GM18526 (cell line): ENCODE data around the gene MXRA8.

Experiments used
- POLR2A ChIP-seq: IDR thresholded peaks from 3 replicates; pipeline ENCODE4 v1.6.1; 2011; ENCODE audit not compliant: insufficient read length; ENCODE audit errors: extremely low read depth

Gene MXRA8

DNA sequence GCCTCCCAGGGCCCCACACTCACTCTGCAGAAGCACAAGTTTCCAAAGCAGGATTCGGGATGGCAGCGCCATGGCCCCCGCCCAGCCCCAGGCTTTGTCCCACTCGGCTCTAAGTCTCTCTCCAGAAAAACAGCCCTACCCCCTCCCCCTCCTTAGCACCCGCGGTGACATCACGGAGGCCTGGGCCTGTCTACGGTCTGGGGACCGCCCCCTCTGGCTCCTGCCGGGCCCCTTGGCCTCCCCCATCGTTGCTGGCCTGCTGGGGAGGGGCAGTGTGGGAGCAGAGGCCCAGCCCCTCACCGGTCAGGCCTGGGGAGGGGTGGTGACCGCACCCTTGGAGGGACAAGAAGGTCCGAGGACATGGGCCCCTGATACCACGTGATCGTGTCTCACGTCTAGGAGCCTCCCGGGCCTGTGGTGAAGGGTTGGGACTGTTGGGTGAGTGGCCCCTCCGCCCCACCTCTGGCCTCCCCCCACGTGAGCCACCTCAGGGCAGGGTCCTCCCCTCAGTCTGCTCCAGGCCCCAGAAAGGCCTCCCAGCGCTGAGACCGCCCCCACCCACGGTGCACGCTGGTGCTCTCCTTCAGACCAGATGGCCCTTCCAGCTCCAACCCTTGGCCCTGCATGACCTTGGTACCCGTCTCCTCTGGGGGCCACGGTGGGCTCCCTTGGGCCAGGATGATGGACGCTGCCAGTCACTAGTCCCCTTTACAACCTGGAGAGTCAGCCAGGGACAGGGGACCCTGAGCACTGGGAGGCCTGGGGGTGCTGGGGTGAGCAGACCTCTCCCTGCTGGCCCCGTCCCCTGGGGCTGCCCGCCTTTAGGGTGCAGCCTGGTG, at the start of gene MXRA8:
MXRA8 (minus strand) TSS at position 123 of the 839 bp plus-strand sequence; CDS start at position 72, 51 bp downstream.
- TF ChIP-seq POLR2A, result no peak

- TF ChIP-seq POLR2A, result no peak
These were observed 49.4 kb upstream of the MXRA8 start for GRCh38 chr1:1407636-1408318.

DNA sequence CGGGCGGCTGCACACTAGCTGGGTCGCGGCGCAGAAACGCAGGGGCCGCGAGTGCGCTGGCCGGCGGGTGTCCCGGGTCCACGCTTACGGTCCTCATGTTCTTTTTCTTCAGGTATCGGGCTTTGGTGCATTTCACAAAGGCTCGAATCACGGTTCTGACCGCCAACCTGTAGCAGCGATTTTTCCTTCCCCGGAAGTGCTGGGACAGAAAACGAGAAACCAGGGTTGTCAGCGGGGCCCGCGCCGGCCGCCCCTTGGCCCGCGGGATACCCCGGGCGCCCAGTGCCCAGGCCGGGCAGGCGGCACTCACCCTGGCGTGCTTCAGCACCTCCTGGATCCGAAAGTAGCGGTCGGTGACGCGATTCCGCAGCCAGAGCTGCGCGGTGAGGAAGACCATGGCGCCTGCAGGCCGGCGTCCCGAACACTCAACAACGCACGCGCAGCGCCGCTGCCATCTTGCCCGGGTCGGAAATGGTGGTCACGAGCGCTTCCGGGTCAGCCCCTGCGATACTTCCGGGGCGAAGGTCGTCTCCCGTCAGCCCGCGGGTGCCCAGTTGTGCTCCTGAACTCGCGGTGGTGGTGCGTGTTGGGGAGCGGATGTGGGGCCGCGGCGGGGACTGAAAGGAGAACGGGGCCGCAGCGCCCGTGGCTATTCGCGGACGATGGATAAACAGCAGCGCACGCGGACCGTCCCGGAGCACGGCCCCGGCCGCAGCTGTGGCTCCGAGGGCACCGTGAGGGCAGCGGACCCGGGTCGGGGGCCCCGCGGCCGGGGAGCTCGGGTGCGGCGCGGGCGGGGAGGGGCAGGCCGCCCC, 48.7 kb upstream of the MXRA8 start, which contains the start of gene MRPL20:
MRPL20 (minus strand) TSS at position 473 of the 815 bp plus-strand sequence; CDS start at position 397, 76 bp downstream.
- TF ChIP-seq POLR2A, result peak; percentile 87

DNA sequence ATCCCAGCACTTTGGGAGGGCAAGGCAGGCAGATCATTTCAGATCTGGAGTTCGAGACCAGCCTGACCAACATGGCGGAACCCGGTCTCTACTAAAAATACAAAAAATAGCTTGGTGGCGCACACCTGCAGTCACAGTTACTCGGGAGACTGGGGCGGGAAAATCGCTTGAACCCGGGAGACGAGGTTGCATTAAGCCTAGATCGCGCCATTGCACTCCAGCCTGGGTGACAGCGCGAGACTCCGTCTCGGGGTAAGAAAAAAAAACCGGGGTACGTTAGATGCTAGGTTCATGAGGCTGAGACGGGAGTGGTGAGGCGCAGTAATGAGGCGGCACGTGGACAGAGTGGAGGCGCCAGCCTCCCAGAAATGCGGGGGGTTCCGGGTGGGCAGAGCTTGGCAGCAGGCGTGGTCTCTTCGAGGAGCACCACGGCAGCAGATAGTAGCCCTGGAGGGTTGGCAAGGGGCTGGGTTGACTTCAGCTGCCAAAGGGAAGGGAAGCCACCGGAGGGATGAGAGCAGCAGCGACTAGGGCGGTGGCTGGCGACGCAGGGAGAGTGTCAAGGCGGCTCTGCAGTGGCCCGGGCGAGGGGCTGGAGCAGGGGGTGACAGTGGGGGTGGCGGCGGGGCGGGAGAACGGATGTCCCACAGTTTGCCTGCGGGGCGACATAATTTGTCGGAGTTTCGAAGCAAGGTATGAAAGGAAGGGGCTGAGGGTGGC, 47.9 kb upstream of the MXRA8 start:
- no peak for TF ChIP-seq POLR2A

DNA sequence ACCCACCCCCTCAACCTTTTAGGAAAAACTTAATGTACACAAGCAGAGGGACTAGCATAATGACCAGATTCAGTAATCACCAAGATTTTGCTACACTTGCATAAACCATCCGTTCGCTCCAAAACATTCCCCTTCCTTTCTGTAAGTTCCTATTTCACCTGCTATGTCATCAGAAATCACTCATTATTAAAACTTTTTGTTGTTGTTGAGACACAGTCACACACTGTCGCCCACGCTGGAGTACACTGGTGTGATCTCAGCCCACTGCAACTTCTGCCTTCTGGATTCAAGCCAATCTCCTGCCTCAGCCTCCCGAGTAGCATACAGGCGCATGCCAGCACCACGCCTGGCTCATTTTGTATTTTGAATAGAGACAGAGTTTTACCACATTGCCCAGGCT, 45.3 kb upstream of the MXRA8 start:
- no peak for TF ChIP-seq POLR2A

GRCh38 chr1:1402072-1402900, 43.9 kb upstream of the MXRA8 start:
- TF ChIP-seq POLR2A, result no peak

- TF ChIP-seq POLR2A, result no peak
These were observed 43.2 kb upstream of the MXRA8 start for GRCh38 chr1:1401457-1402010.

DNA sequence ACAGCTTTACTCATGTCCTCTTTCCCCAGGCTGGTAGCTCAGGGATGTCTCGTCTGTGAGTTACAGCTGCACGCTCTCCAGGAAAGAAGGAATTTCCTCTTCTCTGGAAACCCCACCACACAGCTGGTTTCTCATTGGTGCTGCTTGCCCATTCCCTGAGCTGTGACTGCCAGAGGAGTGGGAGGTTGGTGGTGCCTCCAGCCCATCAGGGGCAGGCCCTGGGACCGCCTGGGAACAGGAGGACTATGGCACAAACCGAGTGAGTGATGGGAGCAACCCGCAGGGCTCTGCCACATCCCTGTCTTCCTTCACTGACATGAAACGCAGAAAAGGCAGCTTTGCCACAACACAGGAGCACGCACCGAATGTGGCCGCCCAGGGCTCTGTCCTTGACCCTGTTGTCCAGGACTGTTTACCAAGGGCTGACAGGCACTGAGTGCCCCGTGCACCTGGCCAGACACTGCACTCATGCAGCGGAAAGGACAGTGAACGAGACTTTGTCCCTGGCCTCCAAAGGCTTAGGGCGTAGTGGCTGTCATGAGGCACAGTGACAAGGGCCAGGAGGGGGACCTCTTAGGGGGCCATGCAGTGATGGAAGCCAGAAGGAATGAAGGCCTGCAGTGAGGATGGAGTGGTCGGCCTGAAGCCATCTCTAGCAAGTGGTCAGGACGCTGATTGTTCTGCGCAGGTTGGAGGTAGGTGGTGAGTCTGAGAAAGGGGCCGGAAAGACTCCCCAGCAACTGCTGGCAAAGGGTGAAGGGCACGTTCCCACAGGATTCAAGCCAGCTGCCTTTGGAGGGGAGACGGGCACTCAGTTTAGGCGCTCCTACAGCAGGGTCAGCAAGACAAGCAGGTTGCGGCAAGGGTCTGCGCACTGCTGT, 42.5 kb upstream of the MXRA8 start:
- TF ChIP-seq POLR2A, result peak; percentile 36

- peak; percentile 4 for TF ChIP-seq POLR2A
These were observed 41.7 kb upstream of the MXRA8 start for GRCh38 chr1:1399872-1400575.

DNA sequence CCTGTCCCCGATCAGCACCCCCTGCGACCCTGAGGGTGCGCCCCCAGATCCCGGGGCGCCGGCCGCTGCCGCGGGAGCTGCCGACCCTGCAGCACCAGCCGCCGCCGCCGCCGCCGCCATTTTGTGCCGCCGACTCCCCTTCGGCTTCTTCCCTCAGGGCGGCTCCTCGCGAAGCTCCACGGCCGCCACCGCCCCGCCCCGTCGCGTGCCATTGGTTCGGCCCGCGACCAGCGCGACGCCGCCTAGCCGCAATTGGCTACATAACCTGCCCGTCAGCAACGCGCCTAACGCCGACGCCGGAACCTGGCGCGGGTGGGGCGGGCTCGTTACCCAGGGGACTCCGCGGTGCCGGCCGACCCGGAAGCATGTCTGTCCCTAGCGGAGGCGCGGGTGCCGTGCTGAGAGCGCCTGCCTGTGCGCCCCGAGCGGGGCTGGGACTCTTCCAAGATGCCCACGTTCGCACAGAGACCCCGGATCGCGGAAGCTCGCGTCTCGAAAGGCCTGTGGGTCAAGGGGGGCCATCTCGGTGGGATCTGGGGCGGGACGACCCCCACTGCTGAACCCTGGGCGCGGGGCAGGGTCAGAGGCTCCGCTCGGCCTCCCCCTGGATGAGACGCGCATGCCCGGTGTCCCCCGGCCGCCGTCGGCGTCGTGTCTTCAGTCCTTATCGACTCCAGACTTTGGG, 41.0 kb upstream of the MXRA8 start, which contains the start of gene CCNL2:
CCNL2 (minus strand) TSS at position 149 of the 685 bp plus-strand sequence; CDS start at position 120, 29 bp downstream.
- peak; percentile 93 for TF ChIP-seq POLR2A

DNA sequence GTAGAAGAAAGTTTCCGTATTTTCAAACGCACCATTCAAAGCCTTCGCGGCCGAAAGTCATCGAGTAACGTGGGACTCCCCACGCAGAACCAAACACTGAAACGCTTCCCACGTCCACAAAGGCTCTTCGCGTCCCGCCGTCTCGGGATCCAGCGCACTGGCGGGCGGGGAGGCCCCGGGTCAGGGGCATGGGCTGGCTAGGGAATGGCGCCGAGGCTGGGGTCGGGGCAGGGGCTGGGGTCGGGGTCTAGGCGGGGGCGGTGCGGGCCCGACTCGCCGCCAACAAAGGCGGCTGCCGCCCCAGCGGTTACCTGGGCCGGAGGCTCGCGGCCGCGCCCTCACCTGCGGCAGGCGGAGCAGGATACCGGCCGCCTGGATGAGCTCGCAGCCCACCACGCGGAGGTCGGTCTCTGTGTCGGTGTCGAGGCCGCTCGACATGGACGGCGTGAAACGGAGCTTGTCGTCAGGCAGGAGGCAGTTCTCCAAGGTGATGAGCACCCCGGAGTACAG, 40.4 kb upstream of the MXRA8 start:
- no peak for TF ChIP-seq POLR2A

DNA sequence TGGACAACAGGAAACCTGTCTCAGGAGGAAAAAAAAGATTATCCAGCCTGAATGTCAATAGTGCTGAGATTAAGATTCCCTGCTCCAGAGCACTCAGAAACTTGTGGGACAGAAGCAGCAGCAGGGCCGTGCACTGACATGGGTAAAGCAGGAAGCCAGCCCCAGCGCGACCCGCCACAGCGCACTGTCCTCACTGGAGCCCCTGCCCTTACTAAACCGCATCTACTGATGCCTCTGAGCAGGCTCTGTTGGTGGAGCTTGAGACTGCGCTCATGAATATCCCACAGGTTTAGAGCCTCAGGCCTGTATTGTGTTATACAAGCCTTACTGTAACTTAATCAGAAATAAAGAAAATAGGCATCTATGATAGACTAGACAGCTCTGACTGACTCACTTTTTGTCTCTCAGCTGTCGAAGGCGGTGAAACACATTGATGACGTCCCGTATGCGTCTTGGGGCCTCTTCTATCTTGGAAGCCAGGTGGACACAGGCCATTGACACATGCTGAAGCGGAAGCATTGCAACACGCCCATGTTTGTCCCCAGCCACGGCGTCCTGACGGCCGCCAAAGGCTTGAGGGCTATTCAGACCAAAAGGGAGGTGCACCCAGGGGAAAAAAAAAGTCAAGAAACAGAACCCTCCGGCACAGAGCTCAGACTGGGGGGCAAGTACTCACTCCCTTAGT, 39.6 kb upstream of the MXRA8 start:
- no peak for TF ChIP-seq POLR2A
